HG03571 (cell line): ENCODE results near the gene SYCN.

Experiments
- ATAC-seq: cut with Tn5 transposase; IDR thresholded peaks from one replicate; pipeline ENCODE4 v1.9.1; 2021; ENCODE audit not compliant: unreplicated experiment

SYCN gene

DNA sequence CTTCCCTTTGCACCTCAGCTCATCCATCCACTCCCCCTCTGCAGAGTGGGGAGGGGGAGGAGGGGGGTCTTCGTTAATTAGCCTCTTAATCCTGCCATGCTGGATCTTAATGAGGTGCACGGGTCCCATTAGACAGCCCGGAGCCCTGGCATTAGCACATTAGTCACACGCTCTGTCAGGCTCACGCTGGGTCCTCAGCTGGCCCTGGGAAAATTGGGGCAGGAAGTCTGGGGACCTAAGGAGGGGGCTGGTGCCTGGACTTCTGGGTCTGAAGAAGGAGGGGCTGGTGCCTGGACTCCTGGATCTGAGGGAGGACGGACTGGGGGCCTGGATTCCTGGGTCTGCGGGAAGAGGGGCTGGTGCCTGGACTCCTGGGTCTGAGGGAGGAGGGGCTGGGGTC, 7.7 kb downstream of the SYCN start:
- ATAC-seq, result no peak

DNA sequence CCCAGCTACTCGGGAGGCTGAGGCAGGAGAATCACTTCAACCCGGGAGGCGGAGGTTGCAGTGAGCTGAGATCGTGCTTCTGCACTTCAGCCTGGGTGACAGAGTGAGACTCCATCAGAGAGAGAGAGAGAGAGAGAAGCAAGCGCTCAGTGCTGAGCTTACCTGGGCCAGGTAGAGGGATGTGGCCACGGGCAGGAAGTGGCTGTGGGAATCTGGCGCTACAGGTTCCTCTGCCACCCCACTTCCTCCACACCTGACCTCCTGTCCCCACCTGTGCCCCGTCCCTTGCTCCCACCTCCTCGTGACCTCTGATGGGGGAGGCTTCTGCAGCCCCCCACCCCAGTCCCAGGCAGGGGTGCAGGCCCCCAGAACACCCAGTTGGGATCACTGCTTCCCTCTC, 8.3 kb downstream of the SYCN start:
- ATAC-seq, result no peak

DNA sequence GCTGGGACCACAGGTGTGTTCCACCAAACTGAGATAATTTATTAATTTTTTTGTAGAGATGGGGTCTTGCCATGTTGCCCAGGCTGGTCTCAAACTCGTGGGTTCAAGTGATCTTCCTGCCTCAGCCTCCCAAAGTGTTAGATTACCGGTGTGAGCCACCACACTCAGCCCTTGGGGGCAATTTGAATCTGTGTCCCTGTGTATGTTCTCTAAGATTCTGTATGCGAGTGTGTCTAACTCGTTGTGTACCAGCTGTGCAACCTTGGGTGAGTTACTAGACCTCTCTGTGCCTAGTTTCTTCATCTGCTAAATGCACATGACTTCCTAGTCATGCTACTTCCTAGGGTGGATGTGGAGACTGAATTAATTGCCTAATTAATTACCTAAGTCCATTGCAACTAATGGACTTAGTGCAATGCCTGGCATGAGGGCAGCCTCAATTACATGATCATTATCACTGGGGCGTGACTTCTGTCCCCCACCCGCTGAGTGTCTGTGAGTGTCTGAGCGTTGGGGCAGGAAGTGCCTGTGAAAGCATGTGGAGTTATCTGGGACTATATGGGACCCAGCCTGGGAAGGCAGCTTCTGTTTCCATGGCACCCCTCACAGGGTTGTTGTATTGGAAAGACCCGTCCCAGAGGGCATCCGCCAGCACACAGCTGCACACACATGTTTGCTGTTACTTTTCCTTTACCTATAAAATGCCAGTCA, 9.1 kb downstream of the SYCN start:
- ATAC-seq, result no peak

DNA sequence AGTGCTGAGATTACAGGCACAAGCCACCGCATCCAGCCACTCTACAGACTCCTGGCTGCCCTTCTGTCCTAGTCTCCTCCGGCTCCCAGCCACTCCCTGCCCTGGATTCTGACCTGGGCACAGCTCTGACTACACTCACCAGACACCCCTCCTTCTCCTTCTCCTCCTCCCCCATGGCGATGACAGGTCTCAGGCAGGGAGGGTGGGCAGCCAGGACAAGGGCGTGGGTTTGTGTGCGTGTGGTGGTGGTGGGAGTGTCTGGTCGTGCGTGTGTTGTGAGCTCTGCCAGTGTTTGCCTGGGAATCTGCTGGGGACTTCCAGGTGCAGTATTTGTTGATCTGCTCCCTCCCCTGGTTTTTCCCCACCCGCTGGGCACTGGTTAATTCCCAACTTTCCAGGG, 10.3 kb downstream of the SYCN start:
- ATAC-seq, result no peak

DNA sequence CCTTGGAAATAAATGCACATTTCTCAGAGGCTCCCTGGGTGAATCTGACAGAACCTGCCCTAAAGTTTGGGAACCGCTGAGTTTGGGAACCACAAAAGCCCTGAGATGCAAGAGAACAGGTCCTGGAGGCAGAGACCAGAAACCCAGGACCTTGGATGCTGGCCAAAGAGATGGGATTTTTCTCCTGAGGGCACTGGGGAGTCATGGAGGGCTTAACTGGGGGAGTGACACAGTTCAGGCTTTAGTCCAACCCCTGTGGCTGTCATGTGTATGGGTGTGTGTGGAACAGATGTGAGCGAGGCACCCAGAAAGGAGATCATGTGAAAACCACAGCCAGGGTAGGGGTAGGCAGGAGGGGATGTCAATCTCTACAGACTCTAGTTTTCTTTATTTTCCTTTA, 11.2 kb downstream of the SYCN start:
- ATAC-seq, result no peak

DNA sequence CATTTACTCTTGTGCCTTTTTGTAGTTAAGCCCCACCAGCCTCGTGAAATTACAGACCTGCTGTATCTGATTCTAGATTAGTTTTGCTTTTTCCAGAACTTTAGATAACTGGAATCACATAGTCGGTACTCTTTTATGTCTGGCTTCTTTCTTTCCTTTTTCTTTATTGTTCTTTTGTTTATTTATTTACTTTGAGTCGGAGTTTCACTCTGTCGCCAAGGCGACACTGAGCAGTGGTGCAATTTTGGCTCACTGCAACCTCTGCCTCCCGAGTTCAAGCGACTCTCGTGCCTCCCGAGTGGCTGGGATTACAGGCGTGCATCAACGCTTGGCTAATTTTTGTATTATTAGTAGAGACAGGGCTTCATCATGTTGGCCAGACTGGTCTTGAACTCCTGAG, 13.3 kb downstream of the SYCN start:
- ATAC-seq, result no peak

DNA sequence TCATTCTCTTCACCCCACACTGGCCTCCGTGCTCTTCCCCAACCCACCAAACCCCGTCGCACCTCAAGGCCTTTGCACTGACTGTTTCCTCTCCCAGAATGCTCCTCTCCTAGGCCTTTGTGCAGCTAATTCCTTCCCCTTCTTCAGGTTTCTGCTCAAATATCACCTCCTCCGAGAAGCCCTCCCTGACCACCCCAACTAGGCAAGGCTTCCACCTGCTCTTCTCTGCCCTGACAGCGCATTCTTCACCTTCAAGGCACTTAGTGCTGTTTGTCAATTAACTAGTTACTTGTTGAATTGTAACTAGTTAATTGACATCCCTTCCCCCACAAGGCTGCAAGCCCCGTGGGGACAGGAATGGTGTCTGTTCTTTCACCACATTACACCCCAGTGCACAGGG, 15.1 kb downstream of the SYCN start:
- ATAC-seq, result no peak

DNA sequence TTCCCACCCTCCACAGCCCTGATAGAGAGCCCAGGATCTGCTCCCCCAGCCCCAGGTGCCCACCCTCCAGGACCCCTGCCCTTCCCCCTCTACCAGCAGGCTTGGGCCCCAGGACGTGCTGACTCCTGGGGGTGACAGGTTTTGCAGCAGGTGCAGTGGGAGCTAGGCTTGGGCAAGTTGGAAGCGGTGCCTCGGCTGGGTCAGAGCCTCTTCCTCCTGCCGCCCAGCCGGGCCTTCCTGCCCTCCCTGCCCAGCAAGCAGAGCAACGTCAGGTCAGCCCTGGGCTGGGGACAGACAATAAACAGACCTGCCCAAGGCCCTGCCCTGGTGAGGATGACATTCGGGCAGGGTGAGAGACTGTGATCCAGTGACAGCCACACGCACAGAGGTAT, 16.5 kb downstream of the SYCN start:
- no peak for ATAC-seq

DNA sequence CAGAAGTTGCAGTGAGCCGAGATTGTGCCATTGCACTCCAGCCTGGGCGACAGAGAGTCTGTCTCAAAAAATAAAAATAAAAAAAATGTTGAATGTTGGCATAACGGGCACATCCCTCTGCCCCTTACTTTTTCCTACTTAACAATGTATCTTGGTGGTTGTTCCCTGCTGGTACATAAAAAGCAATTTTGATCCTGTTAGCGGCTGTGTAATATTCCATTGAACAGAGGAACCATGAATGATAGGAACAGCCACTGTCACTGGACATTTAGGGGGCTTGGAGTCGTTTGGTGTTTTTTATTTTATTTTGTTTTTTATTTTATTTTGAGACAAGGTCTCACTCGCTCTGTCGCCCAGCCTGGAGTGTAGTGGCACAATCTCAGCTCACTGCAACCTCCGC, 17.7 kb downstream of the SYCN start:
- no peak for ATAC-seq

DNA sequence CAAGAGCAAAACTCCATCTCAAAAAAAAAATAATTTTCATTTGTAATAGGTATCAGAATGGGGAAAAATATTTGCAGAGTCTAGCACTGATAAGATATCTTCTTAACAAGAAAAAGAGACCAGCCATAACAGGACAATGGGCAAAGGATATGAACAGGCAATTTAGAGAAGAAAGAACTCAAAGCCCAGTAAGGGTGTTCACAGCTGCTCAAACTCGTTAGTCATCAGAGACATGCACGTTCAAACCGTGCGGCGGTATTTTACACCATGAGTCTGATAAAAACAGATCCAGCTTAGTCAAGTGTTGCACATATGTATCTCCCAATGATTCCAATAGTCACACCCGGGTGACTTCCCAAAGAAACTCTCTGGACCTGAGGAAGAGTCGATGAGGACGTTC, 21.0 kb downstream of the SYCN start:
- ATAC-seq, result no peak

DNA sequence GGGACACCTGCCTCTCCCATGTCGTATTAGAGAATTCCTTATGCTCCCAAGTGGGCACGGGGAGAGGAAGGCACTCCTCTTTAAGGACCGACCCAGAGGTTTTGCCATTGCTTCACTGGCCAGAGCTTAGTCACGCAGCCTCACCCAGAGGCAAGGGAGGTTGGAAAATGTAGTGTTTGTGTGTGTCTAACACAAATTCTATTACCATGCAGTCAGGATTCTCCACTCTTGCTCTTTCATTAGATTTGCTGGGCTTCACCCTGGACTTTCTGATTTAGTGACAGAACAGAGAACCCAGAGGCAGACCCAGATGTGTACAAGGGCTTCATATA, 21.9 kb downstream of the SYCN start:
- ATAC-seq, result no peak

DNA sequence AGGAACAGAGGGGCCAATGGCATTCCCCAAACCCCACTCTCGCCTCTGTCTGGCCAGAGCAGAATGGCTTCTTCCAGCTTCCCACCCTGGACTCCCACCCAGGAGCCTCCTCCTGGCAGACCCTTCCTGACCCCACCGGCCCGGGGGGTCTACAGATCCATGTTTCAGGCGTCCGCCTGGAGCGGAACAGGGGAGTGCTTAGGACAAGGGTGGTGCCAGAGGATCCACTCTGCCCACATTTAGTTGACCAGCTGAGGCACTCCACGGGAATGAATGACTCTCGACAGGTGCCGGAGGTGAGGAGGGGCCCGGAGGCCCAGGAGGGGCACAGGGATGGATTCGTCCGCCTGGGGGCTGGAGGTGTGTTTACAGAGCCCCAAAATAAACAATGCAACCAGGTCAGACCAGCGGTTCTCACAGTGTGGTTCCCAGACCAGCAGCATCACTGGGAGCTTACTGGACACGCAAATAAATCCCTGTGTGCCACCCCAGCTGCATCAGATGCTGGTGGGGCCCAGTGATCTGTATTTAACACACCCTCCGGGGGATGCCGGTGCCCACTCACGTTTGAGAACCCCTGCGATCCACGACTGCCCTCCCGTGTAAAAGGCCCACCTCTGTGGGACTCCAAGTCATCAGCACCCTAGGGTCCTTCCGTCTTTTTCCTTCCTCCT, 22.4 kb downstream of the SYCN start:
- ATAC-seq, result no peak

DNA sequence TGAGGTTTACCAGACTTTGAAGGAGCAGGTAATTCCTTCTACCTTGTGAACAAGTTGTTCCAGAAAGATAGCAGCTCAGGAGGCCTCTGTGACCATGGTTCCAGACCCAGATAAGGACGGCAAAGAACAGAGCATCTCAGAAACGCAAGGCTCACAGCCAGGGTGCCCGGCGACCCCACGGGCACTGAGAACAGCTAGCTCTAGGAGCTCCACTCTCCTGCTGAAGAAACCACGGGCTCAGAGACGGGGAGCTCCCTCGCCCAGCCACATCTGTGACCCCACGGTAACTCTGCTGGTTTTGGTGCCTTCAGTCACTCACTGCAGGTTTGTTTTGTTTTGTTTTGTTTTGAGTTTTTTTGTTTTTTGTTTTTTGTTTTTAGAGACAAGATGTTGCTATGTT, 23.3 kb downstream of the SYCN start:
- ATAC-seq, result no peak

DNA sequence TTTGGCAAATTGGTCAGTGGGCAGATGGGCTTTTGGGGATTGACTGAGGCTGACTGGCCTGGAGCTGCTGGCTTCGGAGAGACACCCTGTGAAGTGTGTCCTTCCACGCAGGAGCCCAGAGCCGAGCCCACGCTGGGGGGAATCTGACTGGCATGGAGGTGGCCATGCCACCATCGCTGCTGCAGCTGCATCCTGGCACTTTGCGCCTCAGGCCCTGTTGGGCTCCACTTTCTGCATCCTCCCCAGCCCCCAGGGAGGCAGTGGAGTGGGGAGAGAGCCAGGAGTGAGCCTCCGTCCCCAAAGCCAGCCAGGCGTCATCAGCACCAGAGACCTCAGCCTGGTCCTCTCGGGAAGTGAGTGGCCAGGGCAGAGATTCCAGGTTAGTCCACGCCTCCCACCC, 24.3 kb downstream of the SYCN start:
- no peak for ATAC-seq

DNA sequence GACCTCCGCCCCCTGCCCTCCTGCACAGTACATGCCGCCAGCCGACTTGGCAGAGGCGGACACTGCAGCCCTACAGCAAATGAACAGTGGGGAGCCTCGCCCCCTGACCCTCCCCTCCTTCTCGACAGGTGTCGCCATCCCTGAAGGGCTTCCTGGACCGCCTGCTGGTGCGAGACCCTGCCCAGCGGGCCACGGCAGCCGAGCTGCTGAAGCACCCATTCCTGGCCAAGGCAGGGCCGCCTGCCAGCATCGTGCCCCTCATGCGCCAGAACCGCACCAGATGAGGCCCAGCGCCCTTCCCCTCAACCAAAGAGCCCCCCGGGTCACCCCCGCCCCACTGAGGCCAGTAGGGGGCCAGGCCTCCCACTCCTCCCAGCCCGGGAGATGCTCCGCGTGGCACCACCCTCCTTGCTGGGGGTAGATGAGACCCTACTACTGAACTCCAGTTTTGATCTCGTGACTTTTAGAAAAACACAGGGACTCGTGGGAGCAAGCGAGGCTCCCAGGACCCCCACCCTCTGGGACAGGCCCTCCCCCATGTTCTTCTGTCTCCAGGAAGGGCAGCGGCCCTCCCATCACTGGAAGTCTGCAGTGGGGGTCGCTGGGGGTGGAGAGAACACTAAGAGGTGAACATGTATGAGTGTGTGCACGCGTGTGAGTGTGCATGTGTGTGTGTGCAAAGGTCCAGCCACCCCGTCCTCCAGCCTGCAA, 25.6 kb downstream of the SYCN start:
- no peak for ATAC-seq

DNA sequence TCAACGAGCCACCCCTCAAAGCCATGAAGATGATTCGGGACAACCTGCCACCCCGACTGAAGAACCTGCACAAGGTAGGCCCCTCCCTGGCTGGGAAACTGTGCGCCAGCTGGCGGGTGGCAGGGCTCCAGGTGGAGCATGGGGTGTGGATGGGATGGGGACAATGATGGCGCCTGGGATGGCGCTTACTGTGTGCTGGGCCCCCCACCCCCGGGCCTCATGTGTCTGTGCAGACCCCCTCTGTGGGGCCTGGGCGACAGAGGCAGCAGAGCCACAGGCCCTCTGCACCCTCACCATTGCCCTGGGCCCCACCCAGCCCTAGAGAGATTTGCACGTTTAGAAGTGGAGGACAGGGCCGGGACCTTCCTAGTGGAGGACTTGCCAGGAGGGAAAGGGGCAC, 26.3 kb downstream of the SYCN start:
- no peak for ATAC-seq

DNA sequence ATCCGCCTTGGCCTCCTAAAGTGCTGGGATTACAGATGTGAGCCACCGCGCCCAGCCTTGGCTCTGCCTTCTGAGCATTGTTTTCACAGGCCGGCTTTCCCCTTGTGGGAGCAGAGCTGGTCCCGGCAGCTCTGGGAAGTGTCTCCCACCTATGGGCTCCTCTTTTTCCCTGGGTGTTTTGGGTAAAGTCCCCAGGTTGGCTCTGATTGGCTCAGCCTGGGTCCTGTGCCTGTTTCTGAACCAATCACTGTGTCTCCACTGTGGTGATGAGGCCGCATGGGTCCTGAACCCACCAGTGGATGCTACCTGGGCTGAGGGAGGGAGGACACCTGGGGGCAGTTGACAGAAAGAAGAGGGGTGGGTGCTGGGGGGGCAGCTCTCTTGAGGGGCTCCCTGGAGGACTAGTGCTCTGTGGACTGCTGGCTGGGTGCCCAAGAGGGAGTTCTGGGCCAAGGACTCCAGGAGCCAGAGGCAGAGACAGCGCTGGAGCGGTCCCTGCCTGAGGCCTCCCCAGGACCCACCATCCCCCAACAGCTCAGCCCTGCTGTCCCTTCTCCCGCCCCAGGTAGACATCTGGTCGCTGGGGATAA, 26.9 kb downstream of the SYCN start:
- no peak for ATAC-seq

DNA sequence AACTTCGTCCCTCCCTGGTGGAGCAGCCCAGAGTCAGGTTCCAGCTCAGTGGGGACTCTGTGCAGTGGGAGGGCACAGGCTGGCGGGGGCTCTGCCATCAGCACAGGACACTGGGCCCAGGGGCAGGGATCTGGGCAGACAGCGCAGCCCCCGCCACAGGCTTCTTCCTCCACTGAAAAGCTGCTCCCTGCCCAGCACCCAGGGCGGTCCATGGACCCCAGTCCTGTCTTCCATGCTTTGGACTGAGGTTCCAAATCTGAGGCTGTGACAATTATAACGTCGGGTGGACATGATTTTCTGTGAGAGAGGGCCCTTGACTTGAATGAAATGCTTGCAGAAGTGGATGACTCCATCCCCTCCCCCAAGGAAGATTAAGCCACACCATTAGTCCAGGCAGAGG, 28.5 kb downstream of the SYCN start:
- no peak for ATAC-seq

DNA sequence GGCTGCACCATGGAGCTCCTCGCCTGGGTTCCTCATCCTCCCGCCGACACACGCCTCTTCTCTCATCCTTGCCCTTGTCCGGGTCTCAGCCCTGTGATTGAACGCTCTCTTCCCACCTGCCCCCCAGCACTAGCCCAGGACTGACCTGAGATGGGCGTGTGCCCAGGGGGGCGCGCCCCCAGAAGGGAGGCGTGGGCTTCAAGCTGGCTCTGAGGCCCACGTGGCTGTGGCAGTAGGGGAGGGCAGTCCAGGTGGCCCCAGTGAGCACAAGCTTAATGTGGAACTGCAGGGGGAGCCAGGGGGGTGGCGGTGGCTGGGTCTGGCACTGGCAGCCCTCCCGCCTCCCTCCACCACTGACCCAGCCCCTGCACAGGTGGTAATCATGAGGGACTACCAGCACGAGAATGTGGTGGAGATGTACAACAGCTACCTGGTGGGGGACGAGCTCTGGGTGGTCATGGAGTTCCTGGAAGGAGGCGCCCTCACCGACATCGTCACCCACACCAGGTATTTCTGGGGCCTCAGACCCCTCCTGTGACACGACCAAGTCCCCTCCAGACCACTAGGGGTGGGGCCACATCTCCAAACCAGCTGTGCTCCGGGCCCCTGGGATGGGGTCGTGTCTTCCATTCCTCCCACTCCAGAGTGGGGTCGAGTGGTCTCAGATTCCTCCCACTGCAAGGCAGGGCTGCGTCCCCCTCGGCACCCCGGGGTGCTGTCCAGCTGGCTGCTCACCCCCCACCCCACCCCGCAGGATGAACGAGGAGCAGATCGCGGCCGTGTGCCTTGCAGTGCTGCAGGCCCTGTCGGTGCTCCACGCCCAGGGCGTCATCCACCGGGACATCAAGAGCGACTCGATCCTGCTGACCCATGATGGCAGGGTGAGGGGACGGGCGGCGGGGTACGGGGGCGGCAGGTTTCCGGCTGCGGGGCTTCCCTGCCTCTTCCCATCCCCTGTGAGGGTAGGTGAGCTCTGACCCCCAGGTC, 29.2 kb downstream of the SYCN start:
- ATAC-seq, result no peak

DNA sequence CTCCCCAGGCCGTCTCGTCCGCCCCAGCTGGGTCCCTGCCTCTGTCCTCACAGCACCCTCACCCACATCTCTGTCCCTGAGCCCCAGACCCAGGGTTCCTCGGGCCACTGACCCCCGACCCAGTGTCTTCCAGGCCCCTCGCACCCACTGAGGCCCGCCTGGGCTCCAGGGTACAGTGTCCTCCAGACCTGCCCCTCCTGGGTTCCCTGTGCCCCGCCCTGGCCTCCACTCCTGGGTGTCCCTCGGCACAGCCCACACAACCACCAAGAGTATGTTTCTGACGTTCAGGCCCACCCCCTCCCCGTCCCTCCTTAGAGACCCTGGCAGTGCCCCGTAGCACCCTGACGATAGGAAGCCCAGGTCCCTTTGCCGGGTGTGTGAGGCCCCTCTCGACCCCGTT, 29.9 kb downstream of the SYCN start:
- no peak for ATAC-seq

DNA sequence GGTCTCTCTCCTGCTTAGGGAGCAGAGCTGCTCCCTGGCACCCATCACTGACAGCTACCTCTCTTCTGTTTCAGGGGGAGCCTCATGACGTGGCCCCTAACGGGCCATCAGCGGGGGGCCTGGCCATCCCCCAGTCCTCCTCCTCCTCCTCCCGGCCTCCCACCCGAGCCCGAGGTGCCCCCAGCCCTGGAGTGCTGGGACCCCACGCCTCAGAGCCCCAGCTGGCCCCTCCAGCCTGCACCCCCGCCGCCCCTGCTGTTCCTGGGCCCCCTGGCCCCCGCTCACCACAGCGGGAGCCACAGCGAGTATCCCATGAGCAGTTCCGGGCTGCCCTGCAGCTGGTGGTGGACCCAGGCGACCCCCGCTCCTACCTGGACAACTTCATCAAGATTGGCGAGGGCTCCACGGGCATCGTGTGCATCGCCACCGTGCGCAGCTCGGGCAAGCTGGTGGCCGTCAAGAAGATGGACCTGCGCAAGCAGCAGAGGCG, 30.5 kb downstream of the SYCN start:
- ATAC-seq, result no peak
